ENCODE measurements around the gene UBR4.

GRCh38 chr1:19058476-19058797 is 151.6 kb downstream of the UBR4 start:
- TF ChIP-seq CEBPB (IDR thresholded peaks at IDR 0.05; ENCODE audit: low read depth, low read length) (no peak), CTCF (IDR thresholded peaks at IDR 0.05; ENCODE audit: control extremely low read depth in 1 of 3, insufficient read depth in 1 of 3, low read depth in 1 of 3, low read length in 3 of 3) (no peak), CHD2 (IDR thresholded peaks at IDR 0.05; ENCODE audit: low read length) (no peak)
